Measurements from ENCODE around the gene CLCN4. TPM values are rescaled to one million over a fixed set of nuclear protein-coding genes. Genes with fewer than 3 reads are reported as not detected.

The CLCN4 gene
- total RNA-seq, 1 donor from 2014 or later, result 9.6 TPM

DNA sequence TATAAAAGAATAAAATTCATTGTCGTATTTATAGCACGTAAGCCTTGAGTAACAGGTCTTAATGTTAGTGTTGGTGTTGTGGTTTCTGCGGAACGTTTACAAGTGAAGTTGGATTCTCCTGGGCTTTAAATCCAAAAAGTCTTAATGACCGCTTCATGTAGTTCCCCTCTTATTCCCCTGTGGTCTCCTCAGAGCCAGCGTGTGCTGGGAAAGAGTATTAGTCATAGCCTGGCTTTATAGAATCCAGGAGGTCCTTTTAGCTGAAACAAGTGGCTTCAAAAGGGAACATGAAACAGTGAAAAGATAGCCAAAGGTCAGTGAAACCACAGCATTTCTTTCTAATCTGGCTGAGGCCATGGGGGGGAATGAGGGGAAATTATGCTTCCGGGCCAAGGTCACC is 79.1 kb downstream of the CLCN4 start:
- ATAC-seq, result no peak
- DNase-seq (ENCODE audit: low spot score), result no peak

DNA sequence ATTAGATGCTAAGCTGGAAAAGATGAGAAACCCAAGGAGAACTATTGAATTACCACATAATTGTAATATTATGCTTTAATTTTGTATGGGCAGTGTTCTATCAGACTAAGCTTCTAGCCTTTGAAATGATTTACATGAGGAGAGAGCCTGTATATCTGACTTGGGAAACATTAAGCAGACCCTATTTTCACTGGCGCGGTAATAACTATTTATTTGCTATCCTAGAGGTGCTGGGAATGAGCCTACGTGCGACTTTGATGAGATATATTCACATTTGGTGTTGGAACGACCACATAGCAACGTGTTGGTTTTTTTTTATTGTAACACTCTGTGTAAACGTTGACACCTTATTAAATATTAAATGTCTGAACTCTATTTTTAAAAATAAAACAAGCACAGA is 80.5 kb downstream of the CLCN4 start:
- ATAC-seq (no peak), DNase-seq (ENCODE audit: low spot score) (no peak)

DNA sequence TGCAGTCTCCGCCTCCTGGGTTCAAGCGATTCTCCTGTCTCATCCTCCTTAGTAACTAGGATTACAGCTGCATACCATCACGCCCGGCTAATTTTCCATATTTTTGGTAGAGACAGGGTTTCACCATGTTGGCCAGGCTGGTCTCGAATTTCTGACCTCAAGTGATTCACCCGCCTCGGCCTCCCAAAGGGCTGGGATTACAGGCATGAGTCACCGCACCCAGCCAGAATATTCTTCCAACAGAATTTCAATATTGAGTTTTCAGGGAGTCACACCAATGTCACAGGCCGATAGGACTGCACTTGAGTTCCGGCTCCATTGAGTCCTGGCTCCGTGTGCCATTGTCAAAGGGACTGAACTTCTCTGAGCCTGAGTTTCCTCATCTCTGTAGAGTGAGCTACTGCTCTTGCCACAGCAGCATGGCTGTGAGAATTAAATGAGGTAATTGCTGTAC is 82.9 kb downstream of the CLCN4 start:
- no peak for ATAC-seq

DNA sequence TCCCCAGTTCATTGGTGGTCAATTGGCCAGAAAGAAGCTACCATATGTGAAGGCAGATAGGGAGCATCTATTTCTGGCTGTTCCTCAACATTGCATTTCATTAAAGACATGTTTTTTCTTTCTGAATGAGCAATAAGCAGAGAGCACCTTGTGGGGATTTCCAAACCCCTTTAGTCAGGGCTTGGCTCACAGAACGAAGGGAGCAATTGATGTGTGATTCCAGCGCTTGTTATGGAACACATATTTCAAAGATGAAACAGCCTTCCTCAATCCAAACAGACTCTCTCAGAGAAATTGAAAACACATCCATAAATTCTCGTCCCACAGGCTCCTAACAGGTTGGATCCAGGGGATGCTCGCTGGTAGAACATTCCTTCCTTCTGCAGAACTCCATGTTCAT is 84.1 kb downstream of the CLCN4 start:
- ATAC-seq (no peak), DNase-seq (ENCODE audit: low spot score) (no peak)

More for the DNA sequence above, 82.9 kb downstream of the CLCN4 start:
- no peak for DNase-seq (ENCODE audit: low spot score)

DNA sequence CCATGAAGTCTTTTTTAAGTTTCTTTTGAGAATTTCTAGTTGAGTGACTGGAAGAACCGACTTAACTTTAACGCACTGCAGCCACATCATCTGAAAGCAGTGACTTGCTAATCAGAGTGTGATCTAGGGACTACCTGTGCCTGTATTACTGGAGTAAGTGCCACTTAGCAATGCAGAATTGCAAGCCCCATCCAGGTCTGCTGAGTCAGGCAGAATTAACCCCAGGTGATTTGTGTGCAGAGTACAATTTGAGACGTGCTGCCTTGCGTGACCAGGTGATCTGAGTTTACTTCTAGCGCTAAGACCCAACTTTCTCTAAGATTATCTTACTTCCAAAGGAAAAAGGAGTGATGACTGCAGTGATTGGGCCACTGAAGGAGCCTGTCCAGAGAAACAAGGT is 85.3 kb downstream of the CLCN4 start:
- ATAC-seq (no peak), DNase-seq (ENCODE audit: low spot score) (no peak)

DNA sequence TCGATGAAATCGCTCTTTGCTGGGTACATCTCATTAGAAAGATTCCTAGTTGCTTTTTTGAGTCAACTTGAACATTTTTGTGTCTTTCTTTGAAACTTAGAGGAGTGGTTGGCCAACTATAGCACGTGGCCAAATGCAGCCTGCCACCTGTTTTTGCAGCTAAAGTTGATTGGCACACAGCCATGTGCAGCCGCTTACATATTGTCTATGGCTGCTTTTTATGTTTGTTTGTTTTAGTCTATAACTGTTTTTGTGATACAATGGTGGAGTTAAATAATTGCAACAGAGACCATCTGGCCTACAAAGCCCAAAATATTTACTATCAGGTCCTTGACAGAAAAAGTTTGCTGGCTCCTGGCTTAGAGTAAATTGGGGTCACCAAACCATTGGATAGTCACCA is 86.3 kb downstream of the CLCN4 start:
- no peak for DNase-seq (ENCODE audit: low spot score)
- no peak for ATAC-seq

DNA sequence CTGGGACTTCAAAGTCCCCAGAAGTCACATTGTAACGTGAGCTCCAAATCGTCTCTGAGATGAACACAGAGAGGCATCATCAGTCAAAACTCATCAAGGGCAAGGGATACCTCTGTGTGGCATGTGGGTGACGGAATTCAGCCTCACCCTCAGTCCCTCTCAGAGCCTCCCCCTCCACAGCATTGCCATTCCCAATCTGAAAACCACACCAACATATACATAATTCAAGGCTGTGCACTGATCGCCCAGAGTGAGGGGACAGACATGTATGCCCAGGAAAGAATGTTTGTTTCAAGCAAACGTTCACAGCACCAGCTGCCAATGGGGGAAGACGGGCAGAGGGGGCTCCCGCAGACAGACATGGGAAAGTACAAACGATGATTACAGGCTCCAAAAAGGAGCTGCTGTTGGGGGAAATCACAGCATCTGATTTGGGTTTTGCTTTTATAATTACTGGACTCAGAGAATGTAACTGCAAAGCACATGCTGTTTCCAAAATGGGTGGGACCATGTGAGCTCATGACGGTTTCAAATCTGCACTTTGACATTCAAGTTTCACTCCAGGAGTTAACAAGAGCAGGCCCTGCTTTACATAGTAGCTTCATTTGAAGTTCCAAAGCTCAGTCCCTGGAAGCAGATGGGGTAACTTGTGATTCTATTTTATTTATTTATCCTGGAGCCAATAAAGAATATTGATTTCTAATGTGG is 88.3 kb downstream of the CLCN4 start:
- no peak for ATAC-seq

DNA sequence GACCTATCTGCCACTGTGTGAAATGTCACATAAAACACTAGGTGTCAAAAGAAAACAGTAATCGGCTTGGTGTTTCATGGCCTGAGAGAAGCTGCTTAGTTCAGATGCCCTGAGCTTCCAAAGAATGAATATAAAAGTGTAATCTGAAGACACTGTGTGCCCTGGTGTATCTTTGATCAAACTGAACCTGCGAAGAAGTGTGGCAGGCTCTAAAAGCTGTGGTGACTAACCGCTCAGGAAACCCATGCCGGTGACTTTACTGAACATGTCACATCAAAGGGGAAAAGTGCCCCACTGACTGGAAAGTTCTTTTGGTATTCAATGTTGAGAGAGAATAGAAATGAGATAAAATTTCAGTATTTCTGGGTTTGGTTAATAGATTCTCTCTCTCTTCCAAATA is 89.1 kb downstream of the CLCN4 start:
- DNase-seq (ENCODE audit: low spot score) (no peak), ATAC-seq (no peak)

More for the DNA sequence above, 88.3 kb downstream of the CLCN4 start:
- DNase-seq (ENCODE audit: low spot score), result no peak

DNA sequence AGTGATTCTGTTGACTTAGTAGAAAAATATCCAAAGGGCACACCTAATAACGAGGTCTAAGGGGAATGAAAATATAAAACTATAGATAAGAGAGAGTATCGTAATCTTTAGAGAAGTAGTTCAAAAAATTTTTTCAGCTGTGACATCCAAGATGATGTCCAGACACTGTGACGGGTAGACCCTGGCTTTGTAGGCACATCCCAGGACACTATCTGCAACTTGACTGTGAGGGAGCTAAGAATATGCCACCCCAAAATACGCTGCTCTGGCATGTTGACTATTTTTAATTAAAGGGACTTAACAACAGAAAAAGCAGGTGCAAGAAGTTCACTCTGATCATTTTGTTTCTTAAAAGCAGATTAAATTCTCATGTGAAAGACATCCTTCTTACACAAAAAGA is 89.5 kb downstream of the CLCN4 start:
- DNase-seq (ENCODE audit: low spot score) (no peak), ATAC-seq (no peak)

DNA sequence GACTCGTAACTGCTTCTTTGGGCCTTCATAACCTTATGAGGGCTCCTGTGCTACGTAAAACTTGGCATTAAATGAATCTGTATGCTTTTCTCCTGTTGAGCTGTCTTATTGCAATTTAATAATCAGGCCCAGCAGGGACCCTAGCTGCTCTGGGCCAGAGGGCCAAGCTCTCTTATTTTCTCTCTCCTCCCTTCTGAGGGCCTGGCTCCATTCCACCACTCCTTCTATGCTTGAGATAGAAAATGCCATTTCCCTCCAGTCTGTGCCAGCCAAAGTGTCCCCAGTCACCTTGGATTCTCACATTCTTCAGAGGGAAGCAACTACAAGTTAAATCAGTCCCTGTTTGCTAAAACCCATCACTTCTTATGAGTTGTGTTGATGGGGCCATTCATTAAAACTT is 90.1 kb downstream of the CLCN4 start:
- DNase-seq (ENCODE audit: low spot score), result no peak
- no peak for ATAC-seq

DNA sequence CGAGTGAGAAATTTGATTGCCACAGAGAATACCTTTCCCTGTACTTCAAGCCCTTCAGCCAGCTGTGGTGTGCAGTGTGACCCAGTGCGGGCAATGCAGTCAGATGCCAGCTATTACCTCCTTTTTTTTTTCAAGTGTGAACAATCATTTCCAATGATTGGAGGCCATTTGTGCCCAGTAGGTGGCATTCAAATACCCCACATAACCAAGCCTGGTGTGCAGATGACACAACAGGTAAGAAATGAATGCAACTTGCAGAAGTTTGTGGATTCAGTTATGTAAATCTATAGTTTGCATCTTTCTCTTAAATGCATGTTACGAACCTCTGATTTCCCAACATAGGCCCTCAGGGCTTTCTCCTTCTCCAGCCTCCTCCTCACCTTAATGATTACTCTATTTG is 98.0 kb downstream of the CLCN4 start:
- DNase-seq (ENCODE audit: low spot score) (no peak), ATAC-seq (peak; percentile 68)

DNA sequence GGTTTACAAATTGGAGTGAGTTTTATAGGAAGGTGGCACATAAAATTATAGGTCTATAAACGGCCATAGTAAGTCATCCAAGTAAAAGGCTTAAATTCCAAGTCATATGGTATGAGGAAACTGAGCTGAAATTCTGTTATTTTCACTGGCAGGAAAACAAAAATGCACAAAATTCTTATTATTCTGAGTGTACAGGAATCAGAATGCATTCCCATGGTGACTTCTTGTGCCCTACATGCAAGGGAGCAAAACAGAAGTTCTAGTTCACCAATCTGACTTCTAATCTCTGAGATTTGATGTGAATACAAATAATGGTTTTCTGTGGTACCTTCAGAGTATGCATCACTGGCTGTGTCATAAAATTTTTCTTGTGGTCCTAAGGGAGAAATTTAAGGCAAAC is 102.9 kb downstream of the CLCN4 start:
- ATAC-seq, result no peak
- no peak for DNase-seq (ENCODE audit: low spot score)

DNA sequence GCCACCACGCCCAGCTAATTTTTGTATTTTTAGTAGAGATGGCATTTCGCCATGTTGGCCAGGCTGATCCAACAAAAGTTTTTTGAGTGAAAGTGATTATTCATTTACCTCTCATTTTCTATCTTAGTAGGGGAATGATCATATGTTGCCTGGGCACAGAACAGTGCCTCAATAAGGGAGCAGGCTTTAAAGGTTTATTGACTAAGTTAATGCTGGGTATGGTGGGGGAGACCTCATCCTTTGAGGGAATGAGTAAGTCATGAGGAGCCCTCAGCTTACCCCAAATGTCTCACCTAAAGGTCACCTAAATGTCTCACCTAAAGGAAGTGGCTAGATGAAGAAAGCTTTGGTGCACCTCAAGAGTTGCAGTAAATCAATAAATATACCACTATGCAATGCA is 109.0 kb downstream of the CLCN4 start:
- ATAC-seq (no peak), DNase-seq (ENCODE audit: low spot score) (no peak)

DNA sequence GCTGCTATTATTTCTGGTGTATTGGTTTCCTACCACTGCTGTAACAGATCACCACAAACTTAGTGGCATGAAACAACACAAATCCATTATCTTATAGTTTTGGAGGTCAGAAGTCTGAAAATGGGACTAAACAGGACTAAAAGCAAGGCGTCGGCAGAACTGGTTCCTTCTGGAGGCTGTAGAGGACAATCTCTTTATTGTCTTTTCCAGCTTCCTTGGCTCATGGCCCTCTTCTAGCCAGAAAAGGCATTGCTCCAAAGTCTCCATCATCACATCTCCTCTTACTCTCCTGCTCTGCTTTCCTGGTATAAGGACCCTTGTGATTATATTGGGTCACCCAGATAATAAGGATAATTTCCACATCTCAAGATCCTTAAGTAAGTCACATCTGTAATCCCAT is 121.9 kb downstream of the CLCN4 start:
- ATAC-seq (no peak), DNase-seq (ENCODE audit: low spot score) (no peak)

DNA sequence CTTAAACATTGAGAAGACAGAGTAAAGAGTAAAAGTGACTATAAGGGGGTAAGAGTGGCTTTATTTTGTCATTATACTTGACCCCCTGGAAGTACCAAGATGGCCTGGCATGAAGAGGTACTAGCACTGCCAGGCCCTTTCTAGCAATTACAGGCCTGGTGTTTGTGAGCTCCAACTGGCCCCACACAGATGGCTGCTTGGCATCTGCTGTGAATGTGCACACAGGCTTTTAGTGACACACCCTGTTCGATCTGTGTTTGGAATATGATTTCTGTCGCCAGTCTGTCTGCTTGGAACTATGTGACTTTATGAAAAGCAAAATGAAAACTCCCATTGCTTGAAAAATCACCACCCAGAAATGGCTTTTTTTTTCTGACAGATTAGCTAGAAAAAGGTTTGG is 123.3 kb downstream of the CLCN4 start:
- DNase-seq (ENCODE audit: low spot score), result no peak
- ATAC-seq, result no peak

DNA sequence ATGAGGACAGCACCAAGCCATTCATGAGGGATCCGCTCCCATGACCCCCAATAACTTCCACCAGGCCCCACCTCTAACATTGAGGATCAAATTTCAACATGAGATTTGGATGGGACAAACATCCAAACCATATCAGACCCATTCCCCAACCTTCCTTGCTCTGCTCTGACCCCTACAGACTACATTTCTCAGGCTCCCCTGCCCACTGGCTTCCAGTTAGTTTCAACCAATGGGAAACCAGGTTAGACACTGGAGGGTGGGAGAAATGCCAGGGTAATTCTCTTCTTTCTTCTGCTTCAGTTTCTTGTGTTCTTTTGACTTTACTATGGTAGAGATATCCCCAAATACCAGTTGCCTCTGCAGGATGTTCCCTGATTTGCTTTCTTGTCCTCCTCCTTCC is 125.7 kb downstream of the CLCN4 start:
- DNase-seq (ENCODE audit: low spot score) (no peak), ATAC-seq (no peak)

DNA sequence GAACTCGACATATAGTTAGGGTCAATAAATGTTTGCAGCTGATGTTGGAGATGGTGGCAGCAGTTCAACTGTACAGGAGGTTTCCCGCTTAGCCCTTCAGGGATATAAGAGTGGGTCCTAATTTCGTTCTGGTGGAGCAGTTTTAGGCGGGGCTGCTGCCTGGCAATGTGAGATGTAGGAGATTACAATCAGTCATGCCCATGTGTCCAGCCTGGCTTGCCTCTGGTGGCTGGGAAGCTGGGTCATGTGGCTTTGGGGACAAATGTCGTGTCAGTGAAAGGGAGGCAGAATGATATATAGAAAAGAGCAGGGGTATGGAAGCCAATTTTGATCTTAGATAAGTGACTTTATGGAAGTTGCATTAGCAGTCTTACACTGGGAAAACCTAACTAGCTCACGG is 129.4 kb downstream of the CLCN4 start:
- no peak for DNase-seq (ENCODE audit: low spot score)
- ATAC-seq, result no peak

Other genes with a start within 250 kb of the CLCN4 start
- 0.30 TPM for gene CLDN34, start 189.6 kb upstream of the CLCN4 start, total RNA-seq

Data from left lobe of liver (tissue), 2 donors.